HK-2 (cell line): ENCODE results near the gene CALML6.
A peak's percentile ranks its signal among the peaks of the same experiment; 100 is the strongest.

Experiments used
- DNase-seq: peaks from one replicate; pipeline ENCODE4 v3.0.0-alpha.2; 2018; ENCODE audit not compliant: unreplicated experiment

Gene CALML6

DNA sequence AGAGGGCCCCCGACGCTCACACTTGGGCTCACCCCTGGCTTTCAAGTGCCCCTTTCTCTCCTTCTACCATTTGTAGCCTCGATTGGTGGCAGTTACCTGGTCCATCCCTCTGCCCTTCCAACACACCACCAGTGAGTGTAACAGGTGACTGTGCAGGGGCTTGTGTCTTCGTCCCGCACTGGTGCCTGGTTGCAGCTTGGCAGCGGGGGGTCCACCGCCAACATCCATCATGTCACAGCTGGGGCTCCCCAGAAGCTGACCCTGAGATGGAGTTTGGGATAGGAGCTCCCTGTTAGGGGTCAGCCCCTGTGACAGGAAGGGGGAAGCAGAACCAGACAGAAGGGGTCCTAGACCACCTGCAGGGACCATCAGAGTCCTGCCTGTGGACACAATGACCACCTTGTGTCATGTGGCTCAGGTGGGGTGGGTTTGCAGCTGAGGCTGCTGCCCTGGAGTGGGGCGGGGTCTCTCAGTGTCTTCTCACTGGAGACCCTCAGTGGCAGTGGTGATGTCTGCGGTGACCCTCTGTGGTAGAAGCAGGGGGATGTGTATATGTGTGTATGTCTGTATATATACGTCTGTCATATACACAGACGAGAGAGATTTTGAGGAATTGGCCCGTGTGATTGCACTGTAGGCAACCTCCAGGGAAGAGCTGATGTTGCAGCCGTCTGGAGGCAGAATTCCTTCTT lies 3.6 kb upstream of the CALML6 start:
- no peak for DNase-seq

DNA sequence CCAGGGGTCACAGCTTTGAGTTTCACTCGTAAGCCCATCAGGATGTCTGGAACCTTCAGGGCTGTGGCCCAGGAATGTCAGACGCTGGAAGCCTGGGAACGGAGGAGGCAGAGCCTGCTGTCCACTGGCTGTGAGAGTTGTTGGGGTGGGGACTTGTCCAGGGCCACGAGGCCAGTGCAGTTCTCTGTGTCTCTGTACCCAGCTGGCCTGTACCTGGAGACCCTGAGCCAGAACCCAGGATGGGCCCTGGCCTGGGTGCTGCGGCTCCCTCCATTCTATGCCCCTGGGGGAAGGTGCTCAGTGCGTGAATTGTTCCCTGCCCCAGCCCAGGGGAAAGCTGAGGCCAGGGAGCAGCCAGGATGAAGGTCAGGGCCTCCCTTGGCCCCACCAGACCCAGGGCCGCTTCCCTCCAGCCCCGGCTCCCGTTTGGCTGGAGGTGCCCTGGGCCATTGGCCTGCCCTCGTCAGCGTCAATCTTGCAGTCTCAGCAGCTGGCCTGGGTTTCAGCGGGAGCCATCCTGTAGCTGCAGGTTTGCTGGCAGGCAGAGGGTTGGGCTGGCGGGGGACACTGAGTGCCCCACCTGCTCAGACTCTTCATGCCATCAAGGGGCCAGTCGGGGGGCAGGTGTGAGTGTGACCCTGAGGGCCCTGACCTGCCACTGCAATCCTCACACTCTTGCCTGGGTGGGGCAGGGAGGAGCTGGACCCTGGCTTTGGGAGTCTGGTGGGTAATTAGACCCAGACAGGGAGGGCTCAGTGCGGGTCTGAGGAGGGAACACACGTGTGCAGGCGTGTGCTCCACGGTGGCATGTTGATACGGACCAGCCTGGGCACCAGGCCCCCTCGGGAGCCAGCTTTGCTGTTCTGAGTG lies 724 bp upstream of the CALML6 start:
- DNase-seq: no peak

DNA sequence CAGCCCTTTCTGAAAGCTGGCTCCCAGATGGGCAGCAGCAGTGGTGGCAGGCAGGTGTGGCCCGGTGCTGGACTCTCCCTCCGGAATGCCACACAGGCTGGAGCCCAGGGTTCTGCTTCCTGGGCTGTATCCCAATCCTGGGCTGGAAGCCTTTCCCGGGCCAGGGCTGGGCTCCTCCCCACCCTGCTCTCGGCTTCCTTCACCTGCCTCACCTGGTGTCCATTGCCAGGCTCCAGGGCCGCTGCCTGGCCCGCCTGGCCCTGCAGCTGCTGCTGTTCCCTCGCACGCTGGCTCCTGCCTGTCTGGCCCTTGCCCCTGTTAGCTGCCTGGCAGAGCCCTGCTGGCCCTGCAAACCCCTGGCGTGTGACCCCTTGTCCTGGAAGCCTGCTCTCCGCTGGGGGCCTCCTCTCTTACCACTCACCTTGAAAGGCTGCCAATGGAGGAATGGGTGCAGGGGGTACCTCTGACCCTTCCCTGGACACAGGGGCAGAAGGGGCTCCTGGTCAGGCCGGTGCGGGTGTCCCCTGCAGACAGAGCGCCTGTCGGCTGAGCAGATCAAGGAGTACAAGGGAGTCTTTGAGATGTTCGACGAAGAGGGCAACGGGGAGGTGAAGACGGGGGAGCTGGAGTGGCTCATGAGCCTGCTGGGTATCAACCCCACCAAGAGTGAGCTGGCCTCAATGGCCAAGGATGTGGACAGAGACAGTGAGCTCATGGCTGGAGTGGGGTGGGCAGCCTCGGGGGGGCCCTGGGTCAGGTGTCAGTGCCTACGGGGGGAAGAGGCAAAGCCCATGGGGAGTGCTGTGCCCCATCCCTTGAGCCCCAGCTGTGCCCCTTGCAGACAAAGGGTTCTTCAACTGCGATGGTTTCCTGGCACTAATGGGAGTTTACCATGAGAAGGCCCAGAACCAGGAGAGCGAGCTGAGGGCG lies 1.1 kb downstream of the CALML6 start:
- no peak for DNase-seq

DNA sequence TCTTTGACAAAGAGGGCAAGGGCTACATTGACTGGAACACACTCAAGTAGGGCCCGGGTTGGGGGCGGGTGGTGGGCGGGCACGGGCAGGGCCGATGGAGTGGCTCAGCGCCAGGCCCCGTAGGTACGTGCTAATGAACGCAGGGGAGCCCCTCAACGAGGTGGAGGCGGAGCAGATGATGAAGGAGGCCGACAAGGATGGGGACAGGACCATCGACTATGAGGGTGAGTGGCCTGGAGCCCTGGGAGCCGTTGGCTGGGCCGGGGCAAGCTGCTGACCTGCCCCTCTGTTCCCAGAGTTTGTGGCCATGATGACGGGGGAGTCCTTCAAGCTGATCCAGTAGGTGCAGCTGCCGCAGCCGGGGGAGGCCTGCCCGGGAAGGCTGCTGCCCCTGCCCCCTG lies 1.8 kb downstream of the CALML6 start:
- no peak for DNase-seq

DNA sequence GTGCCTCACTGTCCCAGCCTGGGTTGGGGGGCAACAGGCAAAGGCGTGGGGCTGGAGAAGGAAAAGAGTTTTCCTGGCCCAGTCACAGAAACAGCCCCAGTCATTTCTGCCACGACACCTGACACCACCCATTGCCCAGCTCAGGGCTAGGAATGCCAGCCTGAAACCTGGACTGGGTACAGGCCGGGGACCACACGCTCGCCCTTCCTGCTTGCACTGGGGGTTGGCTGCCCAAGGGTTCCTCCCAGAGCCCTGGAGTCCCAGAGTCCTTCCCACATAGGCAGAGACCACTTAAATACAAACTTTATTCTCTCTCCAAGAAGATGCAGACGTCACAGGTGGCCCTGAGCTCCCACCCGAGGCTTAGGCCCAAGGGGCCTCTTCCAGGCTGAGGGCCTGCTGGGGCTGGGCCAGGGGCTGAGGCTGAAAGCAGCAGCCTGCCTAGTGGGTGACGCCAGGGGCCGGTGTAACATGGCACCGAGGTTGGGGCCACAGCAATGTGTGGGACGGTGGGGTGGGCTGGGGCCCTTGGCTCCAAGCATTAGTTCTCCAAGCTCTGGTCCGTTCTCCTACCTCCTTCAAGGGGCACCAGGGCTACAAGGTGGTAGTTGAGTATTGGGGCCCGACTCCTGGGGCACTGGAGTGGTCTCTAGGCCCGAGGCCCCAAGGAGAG lies 2.4 kb downstream of the CALML6 start:
- no peak for DNase-seq

DNA sequence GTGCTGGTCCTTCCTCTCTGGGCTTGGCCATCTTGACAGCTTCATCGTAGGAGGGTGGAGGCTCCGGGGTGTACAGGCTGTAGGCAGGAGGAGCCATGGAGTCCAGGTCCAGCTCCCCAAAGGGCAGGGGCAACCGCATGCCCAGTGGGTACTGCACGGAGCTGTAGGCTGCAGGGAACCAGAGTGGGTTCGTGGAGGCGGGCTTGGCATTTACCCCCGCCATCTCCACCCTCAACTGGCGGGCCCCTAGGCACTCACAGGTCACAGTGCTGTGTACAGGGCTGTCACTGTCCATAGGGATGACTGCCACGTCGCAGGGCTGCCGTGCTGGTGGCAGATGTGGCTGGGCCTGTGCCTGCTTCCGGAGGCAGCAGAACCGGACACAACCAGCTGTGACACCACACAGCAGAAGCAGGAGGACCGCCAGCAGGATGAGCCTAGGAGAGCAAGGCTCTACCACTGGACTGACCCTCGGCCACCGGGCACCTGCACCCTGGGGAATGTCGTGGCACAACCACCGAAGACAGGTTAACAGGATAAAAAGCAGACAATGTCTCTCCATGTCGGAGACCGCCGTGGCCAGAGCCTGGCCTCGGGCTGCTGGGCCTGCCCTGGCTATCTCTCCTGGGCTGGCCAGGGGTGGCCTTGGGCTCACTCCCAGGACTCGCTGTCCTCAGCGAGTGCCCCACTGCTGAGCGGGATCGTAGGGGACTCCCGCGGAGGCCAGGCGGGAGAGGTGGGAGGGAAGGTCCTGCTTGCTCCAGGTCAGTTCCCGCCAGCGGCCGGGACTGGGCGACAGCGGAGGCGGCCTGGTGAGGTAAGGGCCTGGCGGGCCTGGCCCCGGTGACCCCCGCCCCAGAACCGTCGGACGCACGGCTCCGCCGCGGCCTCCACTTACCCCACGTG lies 3.2 kb downstream of the CALML6 start:
- no peak for DNase-seq

DNA sequence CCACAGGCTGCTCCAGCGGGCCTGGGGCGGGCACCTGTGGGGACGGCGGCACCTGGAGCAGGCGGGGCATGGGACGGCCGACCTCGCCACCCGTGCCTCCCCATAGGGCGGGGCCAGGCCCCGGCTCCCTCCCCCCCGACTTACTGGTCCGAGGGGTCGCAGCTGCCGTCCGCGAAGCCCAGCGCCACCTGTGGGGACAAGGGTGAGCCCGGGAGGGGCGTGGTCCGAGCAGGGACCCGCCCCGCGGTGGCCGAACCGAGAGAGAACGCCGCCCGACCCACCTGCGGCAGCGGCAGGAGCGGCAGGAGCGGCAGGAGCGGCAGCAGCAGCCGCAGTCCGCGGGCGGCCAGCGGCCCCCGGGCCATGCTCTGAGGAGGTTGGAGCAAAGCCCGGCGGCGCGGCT lies 3.8 kb downstream of the CALML6 start, which contains the start of gene TMEM52:
Gene TMEM52 (minus strand): TSS at position 379 of the 403 bp plus-strand sequence. CDS start 14 bp downstream, at position 365.
- no peak for DNase-seq

DNA sequence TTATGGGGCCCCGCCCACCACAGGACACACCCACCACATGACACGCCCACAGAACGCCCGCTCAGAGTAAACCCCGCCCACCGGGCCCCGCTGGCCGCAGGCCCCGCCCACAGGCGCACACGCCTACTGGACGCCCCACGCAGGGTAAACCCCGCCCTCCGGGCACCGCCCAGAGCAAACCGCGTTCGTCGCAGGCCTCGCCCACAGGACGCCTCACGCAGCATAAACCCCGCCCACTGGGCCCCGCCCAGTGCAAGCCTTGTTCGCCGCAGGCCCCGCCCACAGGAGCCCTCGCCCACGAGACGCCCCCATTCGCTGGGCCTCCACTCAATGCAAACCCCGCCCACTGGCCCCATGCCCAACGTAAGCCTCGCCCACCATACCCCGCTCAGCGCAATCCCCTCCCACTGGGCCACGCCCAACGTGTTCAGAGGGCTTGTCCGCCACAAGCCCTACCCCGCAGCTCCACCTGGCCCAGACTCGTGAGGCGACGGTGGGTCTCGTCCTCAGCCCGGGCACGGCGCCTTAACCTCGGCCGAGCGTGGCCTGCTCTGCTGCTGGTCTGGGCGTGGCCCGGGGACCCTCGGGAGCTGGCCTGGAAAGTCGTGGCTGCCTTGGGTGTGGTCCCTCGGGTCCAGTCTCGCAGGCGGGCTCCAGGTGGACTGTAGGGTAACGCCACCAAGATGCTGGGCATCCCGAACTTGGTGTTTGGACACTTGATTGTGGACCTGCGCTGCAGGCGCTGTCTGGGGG lies 4.4 kb downstream of the CALML6 start:
- peak; percentile 99 for DNase-seq

DNA sequence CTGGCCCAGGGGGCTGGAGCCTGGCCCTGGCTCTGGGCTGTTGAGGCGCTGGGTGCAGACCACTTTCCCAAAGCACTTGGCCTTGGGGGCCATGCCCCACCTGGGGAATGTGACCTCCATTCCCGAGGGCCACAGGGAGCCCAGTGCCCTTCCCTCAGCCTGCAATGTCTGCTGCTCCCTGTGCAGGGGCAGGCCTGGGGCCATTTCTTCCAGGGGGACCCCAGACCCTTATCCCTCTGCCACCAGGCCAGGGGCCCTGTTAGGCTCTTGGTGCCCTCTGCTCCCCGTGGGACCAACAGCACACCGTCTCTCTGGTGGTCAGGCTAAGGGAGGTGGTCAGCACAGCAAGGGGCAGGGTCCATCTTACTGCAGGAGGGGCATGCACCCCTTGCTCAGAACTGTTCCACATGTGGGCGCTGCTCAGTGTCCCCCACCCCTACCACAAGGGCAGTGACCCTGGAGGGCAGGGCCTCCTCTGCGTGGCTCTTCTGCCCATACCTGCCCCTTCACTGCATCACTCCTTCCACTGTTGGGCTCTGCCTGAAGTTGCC lies 5.1 kb downstream of the CALML6 start:
- no peak for DNase-seq

DNA sequence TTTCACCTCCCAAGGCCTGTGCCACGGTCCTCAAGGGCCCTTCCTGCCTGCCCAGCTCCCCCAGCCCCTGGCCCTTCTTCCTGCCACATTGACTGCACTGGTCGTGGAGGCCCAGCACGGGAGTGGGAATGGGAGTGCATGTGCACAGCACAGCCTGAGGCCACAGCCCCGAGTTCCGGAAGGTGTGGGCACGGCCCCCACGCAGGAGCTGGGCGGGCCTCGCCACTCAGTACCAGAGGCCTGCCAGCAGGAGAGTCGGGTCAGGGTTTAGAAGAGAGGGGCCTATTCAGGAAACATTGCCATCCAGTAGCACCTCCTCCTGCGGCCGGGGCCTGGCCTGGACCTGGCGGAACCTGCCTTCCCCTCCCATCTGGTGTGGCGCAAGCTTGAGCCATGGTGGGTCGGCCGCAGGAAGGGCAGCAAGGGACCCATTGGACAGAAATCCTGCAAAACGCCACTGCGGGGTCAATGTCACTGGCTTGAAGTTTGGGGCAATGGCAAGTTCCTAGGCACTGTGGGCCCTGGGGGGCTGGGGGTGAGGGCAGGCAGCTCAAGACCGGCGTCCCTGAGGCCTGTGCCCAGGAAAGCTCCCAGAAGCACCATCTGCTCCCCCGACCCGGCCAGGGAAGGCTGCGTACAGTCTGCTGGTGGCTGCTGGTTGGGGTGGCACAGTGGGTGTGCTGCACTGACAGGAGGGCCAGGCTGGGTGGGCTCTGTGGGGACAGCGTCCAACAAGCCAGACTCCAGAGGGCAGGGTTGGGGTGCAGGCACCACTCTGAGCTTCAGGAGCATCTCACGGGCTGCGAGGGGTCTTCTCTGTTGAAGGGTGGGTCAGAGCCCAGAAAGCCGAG lies 5.8 kb downstream of the CALML6 start:
- DNase-seq: no peak

DNA sequence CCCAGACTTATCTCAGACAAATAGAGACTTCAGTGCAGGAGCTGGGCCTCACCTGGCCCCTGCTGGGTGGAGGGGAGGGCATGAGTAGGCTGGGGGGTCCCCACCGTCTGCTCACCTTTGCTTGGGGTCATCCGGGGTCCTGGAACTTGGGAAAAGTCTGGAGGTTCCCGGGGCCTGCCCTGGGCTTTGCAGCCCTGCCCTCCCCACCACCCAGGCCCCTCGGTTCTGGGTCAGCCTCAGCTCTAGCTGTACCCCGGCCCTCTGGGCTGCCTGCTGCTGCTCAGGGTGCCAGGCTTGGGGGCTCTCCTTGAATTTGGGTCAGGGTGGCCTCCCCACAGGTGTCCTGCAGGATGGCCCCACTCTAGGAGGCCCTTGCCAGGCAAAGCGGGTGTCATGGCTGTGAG lies 6.4 kb downstream of the CALML6 start:
- DNase-seq: no peak

DNA sequence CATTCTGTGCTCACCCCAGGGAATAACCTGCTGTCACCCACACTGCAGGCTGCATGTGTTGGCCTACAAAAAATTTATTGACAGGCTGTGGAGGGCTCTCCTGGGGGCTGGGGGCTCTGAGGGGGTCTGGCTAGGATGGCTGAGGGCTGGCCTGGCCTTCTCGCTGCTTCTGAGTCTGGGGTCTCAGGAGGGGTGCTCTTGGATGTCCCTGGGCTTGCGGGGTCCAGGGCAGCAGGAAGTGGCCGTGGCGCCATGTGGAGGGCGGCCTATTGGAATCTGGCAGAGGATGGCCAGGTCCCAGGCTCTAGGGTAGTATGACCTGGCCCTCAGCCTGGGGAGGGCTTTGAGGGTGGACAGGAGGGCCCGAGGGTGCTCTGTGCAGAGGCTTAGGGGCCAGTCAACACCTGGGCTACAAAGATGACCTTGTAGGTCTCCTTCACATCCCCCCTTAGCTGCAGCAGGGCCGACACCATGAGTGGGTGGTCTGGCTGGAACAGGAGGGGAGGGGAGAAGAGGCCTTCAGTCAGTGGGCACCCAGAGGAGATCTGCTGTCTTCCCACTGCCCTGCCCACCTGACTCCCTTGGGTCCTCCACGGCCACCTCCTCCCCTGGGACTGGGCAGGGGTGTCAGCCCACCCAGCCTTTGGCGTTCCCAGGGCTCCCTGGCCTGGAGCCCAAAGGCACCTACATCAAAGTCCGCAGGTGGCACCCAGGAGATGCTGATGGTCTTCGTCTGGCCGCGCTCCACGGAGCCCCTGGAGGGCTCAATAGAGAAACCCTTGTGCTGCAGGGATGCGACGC lies 7.0 kb downstream of the CALML6 start:
- no peak for DNase-seq

DNA sequence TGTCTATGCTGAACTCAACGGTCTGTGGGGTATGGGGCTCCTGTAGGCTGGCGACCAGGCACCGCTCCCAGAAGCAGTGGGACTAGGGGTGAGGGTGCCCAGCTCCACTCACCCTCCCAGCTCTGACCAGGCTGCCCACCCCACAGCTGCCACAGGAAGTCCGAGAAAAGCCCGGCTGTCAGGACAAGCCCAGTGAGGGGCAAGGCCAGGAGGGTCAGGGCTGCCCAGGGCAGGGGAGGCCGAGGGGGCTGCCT lies 7.6 kb downstream of the CALML6 start:
- no peak for DNase-seq

DNA sequence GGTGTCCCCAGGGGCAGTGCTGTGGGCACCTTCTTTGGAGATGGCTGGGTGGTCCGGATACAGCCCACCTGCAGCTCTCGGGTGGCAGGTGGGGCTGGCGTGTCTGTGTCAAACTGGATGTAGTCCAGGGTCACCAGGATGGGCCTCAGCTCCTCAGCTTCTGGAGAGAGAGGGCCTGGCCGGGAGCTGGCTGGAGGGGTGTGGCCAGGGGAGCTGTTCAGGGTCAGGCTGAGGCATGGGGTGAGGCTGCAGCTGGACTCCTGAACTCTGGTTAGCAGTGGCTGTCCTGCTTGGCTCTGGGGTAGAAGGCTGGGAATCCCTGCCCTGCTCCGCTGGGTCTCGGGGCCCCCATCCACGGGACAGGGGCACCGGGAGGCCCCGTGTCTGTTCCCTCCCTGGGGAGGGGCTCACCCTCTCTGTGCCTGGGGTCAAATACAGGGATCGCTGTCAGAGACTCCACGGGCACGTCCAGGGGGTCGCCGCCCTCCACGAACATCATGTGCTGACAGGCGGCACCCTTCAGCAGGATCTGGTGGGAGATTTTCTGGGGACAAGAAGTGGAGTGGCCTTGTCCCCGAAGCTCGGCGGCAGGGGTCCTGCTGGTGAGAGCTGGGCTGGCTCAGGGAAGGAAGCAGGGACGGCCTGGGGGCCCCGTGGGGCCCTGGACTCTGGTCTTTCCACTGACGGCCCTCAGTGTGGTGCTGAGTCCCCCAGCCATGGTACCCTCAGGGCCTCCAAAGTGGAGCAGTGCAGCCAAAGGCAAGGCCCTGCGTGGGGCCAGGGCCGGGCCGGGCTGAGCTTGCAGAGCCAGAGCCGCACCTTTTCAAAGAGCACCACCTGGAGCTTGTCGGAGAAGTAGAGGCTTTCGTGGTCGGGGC lies 8.1 kb downstream of the CALML6 start:
- no peak for DNase-seq

DNA sequence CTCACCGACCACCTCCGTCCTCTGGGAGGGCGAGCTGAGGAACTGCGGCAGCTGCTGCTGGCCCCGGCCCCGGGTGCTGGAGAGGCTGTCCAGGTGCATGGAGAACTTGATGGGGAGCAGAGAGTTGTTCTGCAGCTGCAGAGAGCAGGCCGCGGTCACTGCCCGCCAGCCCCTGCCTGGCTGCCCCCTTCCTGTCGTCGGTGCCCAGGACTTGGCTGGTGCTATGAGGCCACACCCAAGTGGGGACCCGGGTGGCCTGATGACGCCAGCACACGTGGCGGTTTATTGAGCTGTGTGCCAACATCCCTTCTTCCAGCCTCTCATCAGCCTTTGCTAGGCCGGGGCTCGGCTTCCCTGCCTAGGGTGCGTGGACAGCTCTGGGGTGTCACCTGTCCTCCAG lies 9.3 kb downstream of the CALML6 start:
- no peak for DNase-seq

DNA sequence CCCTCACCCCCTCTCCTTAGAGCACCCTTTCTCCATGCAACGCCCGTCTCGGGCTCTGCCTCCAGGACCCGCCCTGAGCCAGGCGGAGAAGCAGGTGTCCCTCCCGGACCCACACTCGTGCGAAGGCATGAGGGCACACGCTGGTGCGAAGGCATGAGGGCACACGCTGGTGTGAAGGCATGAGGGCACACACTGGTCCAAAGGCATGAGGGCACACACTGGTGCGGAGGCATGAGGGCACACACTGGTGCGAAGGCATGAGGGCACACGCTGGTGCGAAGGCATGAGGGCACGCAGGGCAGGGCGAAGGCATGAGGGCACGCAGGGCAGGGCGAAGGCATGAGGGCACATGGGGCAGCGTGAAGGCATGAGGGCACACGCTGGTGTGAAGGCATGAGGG lies 9.8 kb downstream of the CALML6 start:
- DNase-seq: no peak
